HG02840 (cell line): Measurements from ENCODE around the gene GAD1.

ENCODE experiments used
- ATAC-seq: cut with Tn5 transposase; IDR thresholded peaks from one replicate; pipeline ENCODE4 v1.9.1; 2021; ENCODE audit warnings: mild to moderate bottlenecking, moderate library complexity, moderate number of reproducible peaks; ENCODE audit not compliant: unreplicated experiment, low FRiP score

GAD1 gene

GRCh38 chr2:170887496-170887895 lies 70.8 kb downstream of the GAD1 start:
- no peak for ATAC-seq

- no peak for ATAC-seq
Observed at GRCh38 chr2:170887896-170888295, 71.2 kb downstream of the GAD1 start.

- ATAC-seq = no peak
Observed at GRCh38 chr2:170891893-170892292, 75.2 kb downstream of the GAD1 start.

GRCh38 chr2:170892391-170892951 lies 75.8 kb downstream of the GAD1 start:
- no peak for ATAC-seq

- no peak for ATAC-seq
Observed at GRCh38 chr2:170895023-170895757, 78.5 kb downstream of the GAD1 start.

GRCh38 chr2:170896622-170897021 lies 79.9 kb downstream of the GAD1 start:
- no peak for ATAC-seq

GRCh38 chr2:170897108-170897507 lies 80.4 kb downstream of the GAD1 start:
- no peak for ATAC-seq

GRCh38 chr2:170905864-170906263 lies 89.2 kb downstream of the GAD1 start:
- no peak for ATAC-seq
